CD14-positive monocyte (primary cell): Measurements from ENCODE around the gene RGS2. TPM values are rescaled to one million over a fixed set of nuclear protein-coding genes. Genes with fewer than 3 reads are reported as not detected.

ENCODE experiments used
- DNase-seq, 3 donors: peaks; one replicate each; pipeline ENCODE4 v3.0.0-alpha.2; 2011 to 2022
- H2AFZ ChIP-seq: 2 replicates; pipeline ENCODE4 v1.6.0; 2012; ENCODE audit warnings: mild to moderate bottlenecking, low read depth, low read length, inconsistent platforms; ENCODE audit not compliant: insufficient read depth, poor library complexity, severe bottlenecking
- H3K27ac ChIP-seq, 2 donors: 1 replicate in 1 of 2; 2 replicates in 1 of 2; pipeline ENCODE4 v1.5.1; 2012 to 2013; ENCODE audit warnings: low read length in 2 of 2, control low read depth in 1 of 2, inconsistent platforms in 1 of 2, low read depth in 1 of 2, mild to moderate bottlenecking in 1 of 2
- H3K27me3 ChIP-seq, 2 donors: one replicate each; pipeline versions ENCODE4 v1.6.0 to v1.6.1; 2011 to 2013; ENCODE audit warnings: low read length in 2 of 2; ENCODE audit not compliant: control insufficient read depth in 2 of 2, insufficient read depth in 2 of 2
- H3K36me3 ChIP-seq, 2 donors: replicated peaks in 1 of 2; 1 replicate in 1 of 2; 2 replicates in 1 of 2; pipeline versions ENCODE4 v1.5.1 to v1.6.1; 2012 to 2013; ENCODE audit warnings: low read length in 2 of 2, control low read depth in 1 of 2, inconsistent platforms in 1 of 2, mild to moderate bottlenecking in 1 of 2; ENCODE audit not compliant: insufficient read depth in 2 of 2, control insufficient read depth in 1 of 2
- H3K4me1 ChIP-seq, 2 donors: 1 replicate in 1 of 2; 2 replicates in 1 of 2; pipeline versions ENCODE4 v1.5.1 to v1.6.1; 2012 to 2013; ENCODE audit warnings: low read length in 2 of 2, control low read depth in 1 of 2, inconsistent platforms in 1 of 2, mild to moderate bottlenecking in 1 of 2, moderate library complexity in 1 of 2; ENCODE audit not compliant: insufficient read depth in 2 of 2, control insufficient read depth in 1 of 2
- H3K4me2 ChIP-seq: replicated peaks from 2 replicates; pipeline ENCODE3; 2012; ENCODE audit warnings: low read length, moderate library complexity, mild to moderate bottlenecking; ENCODE audit not compliant: poor library complexity, severe bottlenecking; ENCODE audit errors: extremely low read depth
- H3K4me3 ChIP-seq, 3 experiments: fragments of 200-600 bp in 1 of 3; sonication (generic) in 1 of 3; replicated peaks in 1 of 3; 1 replicate in 2 of 3; 2 replicates in 1 of 3; pipeline ENCODE4 v1.5.1; 2011 to 2013; ENCODE audit warnings: low read length in 3 of 3, mild to moderate bottlenecking in 3 of 3, control low read depth in 2 of 3, low read depth in 2 of 3, inconsistent platforms in 1 of 3, moderate library complexity in 1 of 3
- H3K79me2 ChIP-seq: 2 replicates; pipeline ENCODE4 v1.6.0; 2012; ENCODE audit warnings: mild to moderate bottlenecking, control low read depth, inconsistent platforms, low read length, moderate library complexity; ENCODE audit not compliant: insufficient read depth
- H3K9ac ChIP-seq: 2 replicates; pipeline ENCODE4 v1.6.0; 2017; ENCODE audit warnings: low read length, mild to moderate bottlenecking; ENCODE audit not compliant: insufficient read depth, poor library complexity, severe bottlenecking
- H3K9me3 ChIP-seq, 2 donors: replicated peaks in 1 of 2; 1 replicate in 1 of 2; 2 replicates in 1 of 2; pipeline versions ENCODE4 v1.5.1 to v1.6.1; 2012 to 2013; ENCODE audit warnings: low read length in 2 of 2, control low read depth in 1 of 2; ENCODE audit not compliant: control insufficient read depth in 1 of 2, insufficient read depth in 1 of 2
- H4K20me1 ChIP-seq: 2 replicates; pipeline ENCODE4 v1.6.0; 2012; ENCODE audit warnings: mild to moderate bottlenecking, low read length, control low read depth, moderate library complexity; ENCODE audit not compliant: insufficient read depth
- H3K27ac Mint-ChIP-seq, 7 donors: one replicate each; pipeline ENCODE4 v1.8.0; 2020; ENCODE audit warnings: mild to moderate bottlenecking in 7 of 7, mixed read lengths in 7 of 7, moderate library complexity in 6 of 7, inconsistent platforms in 2 of 7
- H3K27me3 Mint-ChIP-seq, 3 donors: one replicate each; pipeline ENCODE4 v1.8.0; 2021 to 2022; ENCODE audit warnings: low read depth in 3 of 3, mild to moderate bottlenecking in 3 of 3, mixed read lengths in 3 of 3, moderate library complexity in 3 of 3, inconsistent platforms in 1 of 3
- H3K36me3 Mint-ChIP-seq, 2 donors: one replicate each; pipeline ENCODE4 v1.8.0; 2020; ENCODE audit warnings: mixed read lengths in 2 of 2, inconsistent platforms in 1 of 2, mild to moderate bottlenecking in 1 of 2
- H3K4me1 Mint-ChIP-seq: one replicate; pipeline ENCODE4 v1.8.0; 2020; ENCODE audit warnings: mild to moderate bottlenecking, mixed read lengths
- H3K4me3 Mint-ChIP-seq, 2 donors: one replicate each; pipeline ENCODE4 v1.8.0; 2020; ENCODE audit warnings: mild to moderate bottlenecking in 2 of 2, mixed read lengths in 2 of 2, moderate library complexity in 1 of 2
- H3K9me3 Mint-ChIP-seq, 7 donors: one replicate each; pipeline ENCODE4 v1.8.0; 2020 to 2022; ENCODE audit warnings: mixed read lengths in 7 of 7, mild to moderate bottlenecking in 6 of 7, moderate library complexity in 6 of 7, inconsistent platforms in 2 of 7
- WGBS: methylation state at CpG from one replicate; pipeline ENCODE4 v1.1.5; 2013; ENCODE audit warnings: missing lambda C conversion rate; ENCODE audit not compliant: insufficient coverage; 5-methylcytosine and 5-hydroxymethylcytosine counted together
- intact Hi-C, 2 donors: fragments of 100-400 bp; cut with micrococcal nuclease; formaldehyde crosslinking; loops; one replicate each; pipeline versions ENCODE4 v1.15.0 to v1.15.1; 2023
- polyA plus RNA-seq, 3 donors: library from polyadenylated mRNA; depleted of rRNA in 1 of 3; unstranded in 2 of 3; stranded (reverse) in 1 of 3; fragments of 300-500 nt in 2 of 3; fragments of >200 nt in 1 of 3; fragmentation: Illumina TruSeq in 2 of 3; gene quantifications; 1 replicate in 2 of 3; 2 replicates in 1 of 3; pipeline ENCODE4 v1.2.3, GENCODE V29; 2012 to 2021
- TF ChIP-seq, protein P1 (sequence below): fragments of 200-600 bp; IDR thresholded peaks from one replicate; pipeline ENCODE4 v1.8.0; 2022; ENCODE audit warnings: antibody characterized with exemption, mild to moderate bottlenecking

The RGS2 gene
- polyA plus RNA-seq, 3 donors = 974 to 3,307 (median 1,708) TPM

DNA sequence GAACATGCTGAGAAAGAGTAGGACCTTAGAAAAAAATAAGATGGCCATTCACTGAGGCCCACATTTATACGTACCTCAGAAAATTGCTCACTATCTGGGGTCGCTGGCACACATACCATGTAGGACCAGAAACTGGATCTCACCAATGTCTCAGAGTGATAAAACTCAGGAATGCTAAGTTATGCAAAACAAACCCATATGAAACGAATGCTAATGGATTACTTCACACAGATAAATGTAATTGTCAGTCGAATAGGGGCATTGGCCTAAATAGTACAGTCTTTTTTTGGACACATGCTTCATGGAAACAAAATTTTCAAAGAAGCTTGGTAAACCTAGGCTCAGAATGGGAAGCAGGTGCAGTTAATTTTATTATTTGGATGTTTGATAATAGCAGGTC, 32.6 kb upstream of the RGS2 start:
- no peak for DNase-seq
- no peak overlapping the region for H3K4me3 Mint-ChIP-seq
- H3K9me3 Mint-ChIP-seq = peaks cover 0 to 4% (median 1%) of the 10 kb centered on the region in 7 donors
- Histone ChIP-seq H3K36me3 (no peaks in the 10 kb centered on the region), H3K9ac (no peak overlapping the region), H3K4me3 (no peak overlapping the region), H4K20me1 (no peaks in the 10 kb centered on the region), H3K4me2 (no peak overlapping the region), H3K27me3 (no peaks in the 10 kb centered on the region), H3K9me3 (no peaks in the 10 kb centered on the region), H3K79me2 (no peaks in the 10 kb centered on the region), H3K4me1 (no peaks in the 10 kb centered on the region), H3K27ac (no peak overlapping the region), H2AFZ (no peak overlapping the region)
- no peaks in the 10 kb centered on the region for H3K4me1 Mint-ChIP-seq
- TF ChIP-seq, protein P1, sequence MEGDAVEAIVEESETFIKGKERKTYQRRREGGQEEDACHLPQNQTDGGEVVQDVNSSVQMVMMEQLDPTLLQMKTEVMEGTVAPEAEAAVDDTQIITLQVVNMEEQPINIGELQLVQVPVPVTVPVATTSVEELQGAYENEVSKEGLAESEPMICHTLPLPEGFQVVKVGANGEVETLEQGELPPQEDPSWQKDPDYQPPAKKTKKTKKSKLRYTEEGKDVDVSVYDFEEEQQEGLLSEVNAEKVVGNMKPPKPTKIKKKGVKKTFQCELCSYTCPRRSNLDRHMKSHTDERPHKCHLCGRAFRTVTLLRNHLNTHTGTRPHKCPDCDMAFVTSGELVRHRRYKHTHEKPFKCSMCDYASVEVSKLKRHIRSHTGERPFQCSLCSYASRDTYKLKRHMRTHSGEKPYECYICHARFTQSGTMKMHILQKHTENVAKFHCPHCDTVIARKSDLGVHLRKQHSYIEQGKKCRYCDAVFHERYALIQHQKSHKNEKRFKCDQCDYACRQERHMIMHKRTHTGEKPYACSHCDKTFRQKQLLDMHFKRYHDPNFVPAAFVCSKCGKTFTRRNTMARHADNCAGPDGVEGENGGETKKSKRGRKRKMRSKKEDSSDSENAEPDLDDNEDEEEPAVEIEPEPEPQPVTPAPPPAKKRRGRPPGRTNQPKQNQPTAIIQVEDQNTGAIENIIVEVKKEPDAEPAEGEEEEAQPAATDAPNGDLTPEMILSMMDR = no peak
- no peaks in the 10 kb centered on the region for H3K36me3 Mint-ChIP-seq
- intact Hi-C loops = no loop called here
- H3K27me3 Mint-ChIP-seq = peaks cover 0 to 2% (median 0%) of the 10 kb centered on the region in 3 donors
- whole genome bisulfite sequencing = 93% methylated on average over 3 of the region's 4 CpGs
- no peak overlapping the region for H3K27ac Mint-ChIP-seq

GRCh38 chr1:192776998-192777397, 31.8 kb upstream of the RGS2 start:
- Histone ChIP-seq H3K36me3 (no peaks in the 10 kb centered on the region), H3K27ac (no peak overlapping the region), H3K9ac (no peak overlapping the region), H3K4me1 (no peaks in the 10 kb centered on the region), H3K9me3 (no peaks in the 10 kb centered on the region), H4K20me1 (no peaks in the 10 kb centered on the region), H3K79me2 (no peaks in the 10 kb centered on the region), H3K4me3 (no peak overlapping the region), H3K4me2 (no peak overlapping the region), H2AFZ (no peak overlapping the region), H3K27me3 (no peaks in the 10 kb centered on the region)
- intact Hi-C loops = no loop called here
- no peak for DNase-seq
- Mint-ChIP-seq H3K27ac (no peak overlapping the region), H3K9me3 (peaks cover 0 to 4% (median 1%) of the 10 kb centered on the region in 7 donors), H3K4me3 (no peak overlapping the region), H3K4me1 (no peaks in the 10 kb centered on the region), H3K27me3 (peaks cover 0 to 2% (median 0%) of the 10 kb centered on the region in 3 donors), H3K36me3 (no peaks in the 10 kb centered on the region)
- TF ChIP-seq, protein P1 = no peak
- 75% methylated on average over 1 of the region's 3 CpGs for WGBS
